GM18507 (cell line): ENCODE results near the gene CCDC30.
"Not testable (repeated sequence)": the region's sequence is repeated elsewhere in the genome, so short reads cannot be mapped to it uniquely, and the experiment has no call there.

Experiments
- DNase-seq: peaks from one replicate; pipeline ENCODE4 v3.0.0; 2011; ENCODE audit warnings: low read depth; ENCODE audit not compliant: insufficient read length; ENCODE audit errors: extremely low spot score
- FAIRE-seq: peaks from 2 replicates; lab custom pipeline; 2011; peaks lifted over from hg19 to GRCh38; lab: Jason Lieb, UNC

The CCDC30 gene

GRCh38 chr1:42618866-42619265, 155.8 kb downstream of the CCDC30 start:
- no peak for DNase-seq
- FAIRE-seq, result no peak

DNA sequence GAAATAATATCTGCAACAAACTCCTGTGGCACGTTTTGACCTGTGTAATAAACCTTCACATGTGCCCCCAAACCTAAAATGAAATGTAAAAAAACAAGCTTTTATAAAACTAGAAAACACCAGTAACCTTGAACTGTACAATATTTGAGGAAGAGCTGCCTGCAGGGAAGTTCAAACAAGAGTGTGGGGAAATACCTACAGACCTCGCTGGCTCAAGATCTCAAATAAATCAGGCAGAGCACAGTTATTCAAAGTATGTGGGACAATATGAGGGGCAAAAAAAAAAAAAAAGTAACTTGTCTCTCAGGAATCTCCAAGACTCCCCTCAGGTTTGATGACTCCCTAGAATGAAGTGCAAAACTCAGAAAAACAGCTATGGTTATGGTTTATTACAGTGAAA, 157.2 kb downstream of the CCDC30 start:
- DNase-seq (no peak), FAIRE-seq (no peak)

GRCh38 chr1:42621180-42621579, 158.1 kb downstream of the CCDC30 start:
- not testable (repeated sequence) for FAIRE-seq, DNase-seq

- not testable (repeated sequence) for FAIRE-seq, DNase-seq
Measured at GRCh38 chr1:42627205-42627604, 164.1 kb downstream of the CCDC30 start.

DNA sequence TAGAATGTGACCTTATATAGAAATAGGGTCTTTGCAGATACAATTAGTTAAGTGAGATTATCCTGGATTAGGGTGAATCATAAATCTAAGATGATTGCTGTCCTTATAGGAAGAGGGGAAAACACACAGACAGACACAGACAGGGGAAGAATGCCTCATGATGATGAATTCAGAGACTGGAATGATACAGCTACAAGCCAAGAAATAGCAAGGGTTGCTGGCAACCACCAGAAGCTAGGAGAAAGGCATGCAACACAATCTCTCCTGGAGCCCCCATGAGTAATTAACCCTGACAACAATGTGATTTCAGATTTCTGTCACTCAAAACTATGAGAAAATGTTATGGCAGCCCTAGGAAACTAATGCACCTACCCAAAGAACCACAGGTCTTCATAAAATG, 176.0 kb downstream of the CCDC30 start:
- DNase-seq, result no peak
- FAIRE-seq, result no peak

DNA sequence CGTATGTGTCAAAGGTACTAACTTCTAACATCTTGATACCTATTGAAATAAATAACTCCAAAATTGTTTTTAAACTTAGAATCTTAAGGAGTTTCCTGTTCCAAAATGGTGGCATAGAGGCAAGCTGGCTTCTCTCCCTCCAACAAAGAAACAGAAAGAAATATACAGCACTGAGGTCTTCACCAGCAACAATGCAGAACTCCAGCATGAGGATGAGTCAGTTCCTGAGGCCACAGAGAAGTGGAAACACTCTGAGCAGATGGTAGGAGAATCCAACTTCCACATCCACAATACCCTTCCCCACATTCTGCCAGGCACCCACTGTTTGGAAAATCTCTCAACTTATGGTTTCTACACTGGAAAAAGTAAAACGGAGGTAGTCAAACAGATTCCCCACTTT, 183.0 kb downstream of the CCDC30 start:
- DNase-seq, result no peak
- FAIRE-seq, result no peak

DNA sequence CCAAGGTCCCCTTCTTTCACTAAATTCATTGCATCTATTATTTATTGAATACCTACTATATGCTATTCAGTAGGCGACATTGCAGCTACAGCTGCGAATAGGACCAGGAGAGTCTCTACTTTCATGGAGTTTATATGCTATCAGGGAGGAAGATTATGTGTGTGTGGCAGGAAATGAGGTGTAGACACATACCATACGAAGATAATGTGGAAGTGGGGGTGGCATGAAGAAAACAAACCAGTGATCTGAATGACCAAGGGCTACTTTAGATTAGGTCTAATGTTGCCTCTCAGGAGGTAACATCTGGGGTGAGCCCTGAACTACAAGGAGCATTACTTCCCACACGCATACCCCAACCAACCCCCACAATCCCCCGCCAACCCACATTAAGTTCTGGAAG, 194.1 kb downstream of the CCDC30 start:
- DNase-seq (no peak), FAIRE-seq (no peak)

- FAIRE-seq (peak; percentile 96), DNase-seq (peak; percentile 91)
Measured at GRCh38 chr1:42657981-42658876, 195.1 kb downstream of the CCDC30 start, which contains the start of gene PPIH. Gene PPIH (plus strand): TSS chr1:42658423. CDS start chr1:42658447, 24 bp downstream.

DNA sequence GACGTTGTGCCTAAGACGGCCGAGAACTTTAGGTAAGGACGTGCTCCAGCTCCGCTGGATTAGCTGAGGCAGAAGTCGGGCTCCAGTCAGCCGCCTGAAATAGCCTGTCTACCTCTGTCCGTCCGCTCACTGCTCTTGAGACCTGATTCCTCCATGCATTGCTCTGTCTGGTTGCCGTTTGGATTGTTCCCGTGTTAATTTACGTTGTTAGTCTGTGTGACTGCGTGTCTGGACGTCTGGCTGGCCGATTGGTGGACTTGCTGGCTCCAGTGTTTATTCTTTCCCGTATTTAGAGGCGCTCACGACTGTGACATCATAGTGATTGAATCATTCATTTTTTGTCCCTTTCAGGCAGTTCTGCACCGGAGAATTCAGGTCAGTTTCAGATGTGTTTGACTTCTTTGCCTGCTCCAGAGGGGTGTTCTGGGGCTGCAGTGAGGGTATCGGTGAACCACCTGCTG, 195.8 kb downstream of the CCDC30 start:
- FAIRE-seq, result no peak
- DNase-seq, result no peak

DNA sequence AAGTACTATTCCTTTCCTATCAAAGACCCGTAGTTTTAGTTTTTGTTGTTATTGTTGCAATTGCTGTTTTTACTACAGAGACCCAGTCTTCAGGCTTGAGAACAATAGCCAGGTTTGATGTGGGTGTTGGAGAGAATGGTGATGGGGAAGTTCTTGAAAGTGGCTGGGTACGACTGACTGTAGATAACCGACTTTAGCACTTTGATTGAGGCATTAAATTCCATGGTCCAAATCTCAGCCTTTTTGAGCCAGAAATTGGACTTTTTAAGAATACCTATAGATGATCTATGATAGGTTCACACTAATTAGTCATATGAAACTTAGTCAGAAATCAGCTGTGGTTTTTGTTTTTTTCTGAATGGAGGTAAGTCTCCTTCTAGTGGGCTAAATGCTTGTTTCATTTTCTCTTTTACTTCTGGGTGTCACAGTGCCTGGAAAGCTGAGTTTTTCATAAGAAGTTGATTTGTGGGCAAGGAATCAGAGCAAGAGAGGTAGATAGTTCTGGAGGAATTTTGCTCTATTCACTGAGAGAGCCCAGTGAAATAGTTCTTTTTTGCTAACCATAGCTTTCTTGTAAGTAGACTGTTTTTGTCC, 197.9 kb downstream of the CCDC30 start:
- DNase-seq, result no peak
- FAIRE-seq, result no peak

DNA sequence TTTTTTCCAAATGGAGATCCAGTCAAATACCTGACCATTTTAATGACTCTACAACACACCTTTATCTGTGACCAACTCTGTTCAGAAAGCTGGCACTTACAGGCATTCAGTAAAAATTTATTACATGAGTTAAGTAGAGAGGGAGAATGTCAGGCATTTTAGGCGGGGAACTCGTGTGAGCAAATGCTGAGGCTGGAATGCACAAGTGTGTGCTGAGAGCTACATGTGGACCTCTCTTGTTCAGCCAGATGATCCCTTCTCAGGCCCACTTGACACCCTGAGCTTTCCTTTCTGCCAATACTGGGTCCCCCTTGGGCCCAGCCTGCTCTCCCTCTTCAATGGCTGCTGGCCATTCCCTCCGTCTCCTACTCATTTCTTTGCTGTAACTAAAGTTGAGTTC, 206.8 kb downstream of the CCDC30 start:
- no peak for FAIRE-seq
- DNase-seq, result no peak

DNA sequence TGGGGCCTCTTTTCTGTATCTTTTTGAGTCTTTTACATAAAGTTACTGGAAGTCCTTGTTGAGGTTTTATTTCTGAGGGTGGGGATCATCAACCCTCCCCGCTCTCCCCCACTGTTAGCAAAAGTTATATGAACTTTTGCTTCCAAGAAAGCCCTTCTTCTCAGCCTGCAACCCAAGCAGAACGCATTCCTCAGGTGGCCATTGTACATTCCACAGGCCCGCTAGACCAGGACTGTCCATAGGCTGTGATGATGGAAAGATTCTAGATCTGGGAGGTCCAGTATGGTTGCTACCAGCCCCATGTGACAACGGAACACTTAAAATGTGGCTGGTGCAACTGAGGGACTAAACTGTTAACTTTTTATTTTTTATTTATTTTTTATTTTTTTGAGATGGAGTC, 207.3 kb downstream of the CCDC30 start:
- no peak for DNase-seq
- FAIRE-seq, result no peak

- no peak for FAIRE-seq
- DNase-seq, result no peak
Measured at GRCh38 chr1:42674214-42674613, 211.1 kb downstream of the CCDC30 start.

GRCh38 chr1:42674682-42675081, 211.6 kb downstream of the CCDC30 start:
- FAIRE-seq, result no peak
- no peak for DNase-seq

DNA sequence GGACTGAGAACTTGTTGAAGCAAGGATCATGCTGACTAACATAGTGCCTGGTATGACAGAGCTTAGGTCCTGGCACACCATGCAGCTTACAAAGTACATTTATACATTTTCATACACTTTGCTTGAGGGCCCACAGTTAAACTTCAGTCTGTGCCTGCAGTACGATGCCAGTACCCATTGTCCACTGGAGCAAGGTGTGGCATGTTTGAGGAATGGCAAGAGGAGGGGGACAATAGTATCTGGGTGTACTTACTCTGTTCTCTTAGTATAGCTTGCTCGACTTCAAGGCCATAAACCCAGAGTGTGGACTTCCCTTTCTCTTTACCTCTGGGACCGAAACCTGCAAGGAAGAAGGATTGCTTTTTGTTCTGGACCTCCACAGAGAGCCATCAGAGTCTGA, 212.4 kb downstream of the CCDC30 start:
- FAIRE-seq, result no peak

DNA sequence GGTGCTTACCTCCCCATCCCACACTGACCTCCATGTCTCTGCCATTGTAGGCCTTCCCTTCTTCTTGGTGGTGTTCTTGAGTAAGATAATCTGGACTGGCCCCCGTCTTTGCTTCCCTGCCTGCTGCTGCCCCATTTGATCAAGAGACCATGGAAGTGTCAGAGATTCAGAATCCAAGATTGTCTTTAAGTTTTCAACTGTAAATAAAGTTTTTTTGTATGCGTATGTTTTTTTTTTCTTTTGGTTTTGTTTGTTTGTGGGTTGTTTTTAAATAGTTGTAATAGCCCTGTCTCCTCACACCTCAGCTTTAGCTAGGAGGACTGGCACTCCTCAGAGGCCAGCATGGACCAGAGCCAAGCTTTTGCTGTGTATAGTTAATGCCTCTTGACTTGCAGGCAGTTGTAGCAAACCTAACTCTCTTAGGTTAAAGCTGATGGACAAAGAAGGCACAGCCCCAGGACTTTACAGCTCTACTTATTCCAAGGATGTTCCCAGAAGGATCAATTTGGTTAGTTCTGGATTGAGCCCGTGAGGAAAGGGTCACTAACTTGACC, 213.5 kb downstream of the CCDC30 start:
- FAIRE-seq (no peak), DNase-seq (no peak)

More for the DNA sequence above, 212.4 kb downstream of the CCDC30 start:
- no peak for DNase-seq

DNA sequence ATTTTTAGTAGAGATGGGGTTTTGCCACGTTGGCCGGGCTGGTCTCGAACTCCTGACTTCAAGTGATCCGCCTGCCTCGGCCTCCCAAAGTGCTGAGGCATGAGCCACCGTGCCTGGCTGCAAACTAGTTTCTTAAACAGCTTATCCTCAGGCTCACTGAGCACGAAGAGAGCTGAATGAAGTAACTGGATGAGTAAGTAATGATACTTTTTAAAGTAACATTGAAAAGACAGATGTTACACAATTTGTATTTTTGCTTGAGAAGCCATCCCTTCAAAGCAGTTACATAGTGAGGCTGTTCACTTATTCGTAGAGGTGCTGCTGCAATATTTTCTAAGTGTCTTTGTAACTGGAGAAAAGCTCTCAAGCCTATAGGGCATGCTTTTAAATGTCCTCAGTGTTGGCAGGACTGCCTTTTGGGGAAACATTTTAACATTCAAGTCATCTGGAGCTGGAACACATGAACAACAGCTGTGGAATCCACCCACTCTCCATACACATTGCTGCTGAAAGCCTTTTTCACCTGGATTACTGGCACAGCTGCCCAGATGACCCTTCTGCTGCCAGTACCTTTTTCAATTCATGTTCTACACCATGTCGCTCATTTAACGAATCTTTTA, 216.4 kb downstream of the CCDC30 start:
- no peak for DNase-seq
- no peak for FAIRE-seq

DNA sequence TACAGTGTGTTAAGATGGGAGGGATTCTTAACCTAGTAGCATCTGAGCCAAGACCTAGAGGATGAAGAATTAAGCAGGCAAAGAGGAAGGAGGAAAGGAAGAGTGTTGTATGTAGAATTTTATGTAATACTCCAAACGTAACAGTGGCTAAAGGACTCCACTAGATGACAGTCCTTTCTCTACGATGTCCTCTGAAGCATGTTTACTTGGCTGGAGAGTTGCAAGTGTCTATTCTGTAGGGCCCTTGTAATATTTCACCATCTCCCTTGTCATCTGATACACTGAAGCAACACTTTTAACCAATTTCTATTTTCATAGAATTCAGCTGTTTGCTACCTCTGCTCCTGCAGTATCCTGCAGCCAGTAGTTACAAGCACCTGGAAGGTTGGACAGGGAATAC, 217.0 kb downstream of the CCDC30 start:
- no peak for FAIRE-seq
- DNase-seq, result no peak

GRCh38 chr1:42680921-42681683, 218.0 kb downstream of the CCDC30 start:
- DNase-seq, result no peak
- peak; percentile 5 for FAIRE-seq
